Stomach (tissue), 9 donors: ENCODE results near the gene WDR59. TPM values are rescaled to one million over a fixed set of nuclear protein-coding genes. Genes with fewer than 3 reads are reported as not detected.

Source experiments
- DNase-seq, 2 donors: peaks; one replicate each; pipeline versions ENCODE4 v3.0.0 to v3.0.0-alpha.2; 2013 to 2019
- H3K27ac ChIP-seq, 5 donors: fragments of 200-600 bp in 4 of 5; sonication (generic) in 4 of 5; one replicate each; pipeline ENCODE4 v1.5.1; 2013 to 2019; ENCODE audit warnings: mild to moderate bottlenecking in 1 of 5, moderate library complexity in 1 of 5
- H3K27me3 ChIP-seq, 3 donors: fragments of 200-600 bp; sonication (generic); one replicate each; pipeline ENCODE4 v1.5.1; 2017 to 2019; ENCODE audit warnings: mixed run types in 1 of 3
- H3K36me3 ChIP-seq, 4 donors: fragments of 200-600 bp; sonication (generic); 1 replicate in 3 of 4; 2 replicates in 1 of 4; pipeline ENCODE4 v1.5.1; 2016 to 2019
- H3K4me1 ChIP-seq, 4 donors: fragments of 200-600 bp; sonication (generic); one replicate each; pipeline ENCODE4 v1.5.1; 2016 to 2019
- H3K4me3 ChIP-seq, 4 donors: fragments of 200-600 bp; sonication (generic) in 3 of 4; one replicate each; pipeline ENCODE4 v1.5.1; 2016 to 2019; ENCODE audit warnings: mild to moderate bottlenecking in 1 of 4
- H3K9me3 ChIP-seq, 4 donors: fragments of 200-600 bp; sonication (generic); one replicate each; pipeline ENCODE4 v1.5.1; 2016 to 2019
- CTCF ChIP-seq, 7 experiments: fragments of 450-650 bp in 4 of 7; fragments of 200-600 bp in 3 of 7; sonication (generic) in 3 of 7; IDR thresholded peaks; one replicate each; pipeline ENCODE4 v1.5.1; 2016 to 2019; ENCODE audit warnings: antibody characterized with exemption in 7 of 7, control low read depth in 2 of 7, mild to moderate bottlenecking in 1 of 7
- EP300 ChIP-seq: sonication (generic); formaldehyde crosslinking; IDR thresholded peaks from one replicate; pipeline ENCODE4 v1.6.1; 2017; ENCODE audit warnings: antibody characterized with exemption
- POLR2A ChIP-seq, 4 donors: fragments of 450-650 bp; IDR thresholded peaks; one replicate each; pipeline ENCODE4 v1.6.1; 2016; ENCODE audit warnings: antibody characterized with exemption in 4 of 4, control low read depth in 2 of 4, mild to moderate bottlenecking in 1 of 4, moderate library complexity in 1 of 4
- POLR2AphosphoS5 ChIP-seq, 3 donors: sonication (generic); formaldehyde crosslinking; IDR thresholded peaks; one replicate each; pipeline ENCODE4 v1.6.1; 2016; ENCODE audit warnings: antibody characterized with exemption in 3 of 3
- WGBS, 5 donors: extraction: QIAGEN DNeasy Blood & Tissue Kit in 3 of 5; methylation state at CpG; one replicate each; pipeline versions ENCODE4 v1.1.5 to v1.1.7; 2013 to 2018; 5-methylcytosine and 5-hydroxymethylcytosine counted together
- intact Hi-C: fragments of 100-400 bp; cut with DNase I; formaldehyde crosslinking; loops from one replicate; pipeline ENCODE4 v1.15.1; 2023; ENCODE audit warnings: low total_unique reads
- polyA plus RNA-seq, 3 donors: library from polyadenylated mRNA; stranded (reverse); fragments of 200-250 nt; gene quantifications; one replicate each; pipeline ENCODE4 v1.2.3, GENCODE V29; 2013
- total RNA-seq, 5 donors: library from RNA; depleted of rRNA; stranded (reverse); fragments of >200 nt; gene quantifications; one replicate each; pipeline versions ENCODE4 v1.1.0 to v1.2.3, GENCODE V29; 2014 to 2016
- donor health status: healthy with polysubstance abuse.
- donor health status: Bipolar disorder and iron deficiency.
- donor health status: healthy.

The WDR59 gene
- total and polyA plus RNA-seq, 8 donors = 12.1 to 266 (median 30.2) TPM

GRCh38 chr16:74871608-74872007 lies 113.3 kb downstream of the WDR59 start:
- Histone ChIP-seq H3K9me3 (no peaks in the 10 kb centered on the region), H3K27ac (no peak overlapping the region), H3K4me3 (no peak overlapping the region), H3K4me1 (no peaks in the 10 kb centered on the region), H3K36me3 (peaks cover 0 to 49% (median 41%) of the 10 kb centered on the region in 4 donors), H3K27me3 (no peaks in the 10 kb centered on the region)
- 74 to 89% (median 83%) methylated on average over 5 of the region's 5 CpGs for WGBS, 5 donors
- TF ChIP-seq CTCF (IDR thresholded peaks at IDR 0.05) (no peak), POLR2AphosphoS5 (IDR thresholded peaks at IDR 0.05) (no peak), EP300 (no peak)
- DNase-seq = no peak
- intact Hi-C loops = no loop called here

- Histone ChIP-seq H3K4me1 (peaks cover 0 to 5% (median 0%) of the 10 kb centered on the region in 4 donors), H3K27me3 (no peaks in the 10 kb centered on the region), H3K27ac (peak overlapping the region in 2 of 5 donors; percentile 38 to 43), H3K36me3 (peaks cover 0 to 21% (median 17%) of the 10 kb centered on the region in 4 donors), H3K4me3 (no peak overlapping the region), H3K9me3 (no peaks in the 10 kb centered on the region)
- TF ChIP-seq POLR2A (IDR thresholded peaks at IDR 0.05) (no peak), CTCF (IDR thresholded peaks at IDR 0.05) (no peak), EP300 (no peak), POLR2AphosphoS5 (IDR thresholded peaks at IDR 0.05) (peak in 2 of 3 donors; percentile 5 to 22)
- intact Hi-C loops = loop anchor here (5.0 kb wide), 1 partner anchor 161 kb away; no protein-coding TSS in a partner anchor
- whole genome bisulfite sequencing, 5 donors = 19 to 35% (median 33%) methylated on average over 6 of the region's 6 CpGs
- peak in 1 of 2 donors; percentile 47 for DNase-seq
Observed at GRCh38 chr16:74868501-74868900, 116.4 kb downstream of the WDR59 start.

GRCh38 chr16:74868035-74868434 lies 116.9 kb downstream of the WDR59 start:
- intact Hi-C loops = loop anchor here (5.0 kb wide), 1 partner anchor 161 kb away; no protein-coding TSS in a partner anchor
- peaks cover 0 to 5% (median 0%) of the 10 kb centered on the region in 4 donors for H3K4me1 ChIP-seq
- peaks cover 0 to 17% (median 12%) of the 10 kb centered on the region in 4 donors for H3K36me3 ChIP-seq
- WGBS, 5 donors = 69 to 84% (median 80%) methylated on average over 5 of the region's 5 CpGs
- H3K27ac ChIP-seq = peak overlapping the region in 2 of 5 donors; percentile 38 to 43
- H3K9me3 ChIP-seq = no peaks in the 10 kb centered on the region
- TF ChIP-seq POLR2AphosphoS5 (IDR thresholded peaks at IDR 0.05) (no peak), EP300 (no peak)
- no peak for DNase-seq
- no peak overlapping the region for H3K4me3 ChIP-seq
- no peaks in the 10 kb centered on the region for H3K27me3 ChIP-seq

GRCh38 chr16:74867281-74867849 lies 117.6 kb downstream of the WDR59 start:
- Histone ChIP-seq H3K4me3 (no peak overlapping the region), H3K27ac (no peak overlapping the region), H3K4me1 (peaks cover 0 to 5% (median 2%) of the 10 kb centered on the region in 4 donors), H3K36me3 (peaks cover 0 to 10% (median 6%) of the 10 kb centered on the region in 4 donors), H3K27me3 (no peaks in the 10 kb centered on the region), H3K9me3 (no peaks in the 10 kb centered on the region)
- intact Hi-C loops = loop anchor here (5.0 kb wide), 1 partner anchor 160 kb away; no protein-coding TSS in a partner anchor
- no peak for DNase-seq
- TF ChIP-seq POLR2A (IDR thresholded peaks at IDR 0.05) (no peak), EP300 (no peak), CTCF (IDR thresholded peaks at IDR 0.05) (no peak), POLR2AphosphoS5 (IDR thresholded peaks at IDR 0.05) (no peak)
- 73 to 78% (median 76%) methylated on average over 15 of the region's 15 CpGs for WGBS, 5 donors
